ENCODE measurements around the gene ST7L. TPM values are rescaled to one million over a fixed set of nuclear protein-coding genes. Genes with fewer than 3 reads are reported as not detected.
"Not testable (repeated sequence)": the region's sequence is repeated elsewhere in the genome, so short reads cannot be mapped to it uniquely, and the experiment has no call there.

ST7L gene
- 10 to 100 TPM in 3 of 4 donors, 1 to 10 TPM in 1; 6.3 to 17.0 (median 13.5) TPM for polyA plus RNA-seq
- long read RNA-seq, donor 1, result 0 reads
- long read RNA-seq, donor 2, partial matches to known transcripts, result 0 of 29 reads
- long read RNA-seq, donor 2, other reads (novel, unspliced or antisense), result 29 of 29 reads
- long read RNA-seq, donor 3, partial matches to known transcripts, result 0 of 2 reads
- long read RNA-seq, donor 3, other reads (novel, unspliced or antisense), result 0 of 2 reads
- long read RNA-seq, donor 4, result 0 reads
- long read RNA-seq, donor 5, result 0 reads
- long read RNA-seq, donor 6, partial matches to known transcripts, result 7 of 35 reads
- long read RNA-seq, donor 6, other reads (novel, unspliced or antisense), result 23 of 35 reads
- long read RNA-seq, donor 7, result 0 reads
- long read RNA-seq, donor 8, partial matches to known transcripts, result 0 of 1 reads
- long read RNA-seq, donor 8, other reads (novel, unspliced or antisense), result 0 of 1 reads
- long read RNA-seq, donor 9, partial matches to known transcripts, result 0 of 3 reads
- long read RNA-seq, donor 9, other reads (novel, unspliced or antisense), result 0 of 3 reads
- long read RNA-seq, donor 10, partial matches to known transcripts, result 0 of 5 reads
- long read RNA-seq, donor 10, other reads (novel, unspliced or antisense), result 0 of 5 reads

DNA sequence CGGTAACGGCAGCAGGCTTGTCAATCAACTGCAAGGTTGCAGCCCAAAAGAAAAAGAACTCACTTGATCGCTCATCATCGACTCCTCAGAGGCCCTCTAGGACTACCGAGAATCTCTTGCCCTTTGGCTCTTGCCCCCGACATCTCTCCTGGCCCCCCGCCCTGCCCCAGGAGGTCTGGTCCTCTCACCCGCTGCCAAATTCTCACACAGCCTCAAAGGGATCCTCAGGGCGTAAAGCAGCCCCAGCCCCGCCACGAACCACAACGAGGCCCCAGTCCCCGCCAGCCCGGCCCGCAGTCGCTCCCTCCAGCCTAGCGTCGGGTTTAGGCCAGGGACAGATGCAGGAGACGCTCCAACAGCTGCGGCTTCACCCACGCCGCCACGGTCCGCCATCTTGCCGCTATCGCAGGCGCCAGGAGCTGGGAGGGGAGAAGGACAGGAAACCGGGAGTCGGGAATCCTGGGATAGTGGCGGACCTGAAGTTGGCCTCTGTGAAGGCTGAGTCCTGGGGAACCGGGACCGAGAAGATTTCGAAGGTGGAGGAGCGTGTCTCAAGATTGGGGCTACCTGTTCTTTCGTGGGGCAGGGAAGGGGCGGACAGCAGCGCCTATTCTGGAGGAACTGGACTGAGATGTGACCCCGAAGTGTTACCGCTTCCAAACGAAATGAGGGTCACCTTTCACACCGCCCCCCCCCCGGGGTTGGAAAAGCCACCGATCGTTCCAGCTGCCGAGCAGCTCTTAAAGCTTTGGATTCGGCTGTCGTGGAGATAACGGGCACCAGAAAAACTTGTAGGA, at the start of gene ST7L:
TSS of gene ST7L (minus strand) at position 421 of the 797 bp plus-strand sequence. CDS start at position 393, 28 bp downstream.
- Histone ChIP-seq H3K4me1 (ENCODE audit: control insufficient read depth in 3 of 3, insufficient read depth in 2 of 3, low read depth in 1 of 3, low read length in 2 of 3) (peaks cover 0 to 15% (median 4%) of the 10 kb centered on the region in 3 donors), H3K36me3 (ENCODE audit: control insufficient read depth in 3 of 3, insufficient read depth in 2 of 3, low read depth in 1 of 3, low read length in 3 of 3) (peaks cover 0 to 18% (median 0%) of the 10 kb centered on the region in 3 donors), H3K9me3 (ENCODE audit: control insufficient read depth in 2 of 2, insufficient read depth in 1 of 2, low read depth in 1 of 2, low read length in 1 of 2) (no peaks in the 10 kb centered on the region), H3K4me3 (ENCODE audit: low read depth in 1 of 3, low read length in 3 of 3) (peak within 1 kb of the TSS; percentile 89 to 98 (median 93)), H3K27ac (ENCODE audit: low read depth in 1 of 3, low read length in 2 of 3) (peak within 1 kb of the TSS; percentile 94 to 100 (median 98)), H3K27me3 (ENCODE audit: control insufficient read depth in 3 of 3, insufficient read depth in 3 of 3, low read length in 3 of 3) (no peaks in the 10 kb centered on the region)
- DNase-seq (peak; percentile 74 to 89), FAIRE-seq (no peak)
- 0 to 1% (median 0%) methylated on average over 48 of the region's 48 CpGs for WGBS, 3 donors

GRCh38 chr1:112666946-112667345, 48.0 kb upstream of the ST7L start:
- no peak overlapping the region for H3K27ac ChIP-seq (ENCODE audit: low read depth in 1 of 3, low read length in 2 of 3)
- no peak overlapping the region for H3K4me3 ChIP-seq (ENCODE audit: low read depth in 1 of 3, low read length in 3 of 3)
- no peaks in the 10 kb centered on the region for H3K27me3 ChIP-seq (ENCODE audit: control insufficient read depth in 3 of 3, insufficient read depth in 3 of 3, low read length in 3 of 3)
- FAIRE-seq, result no peak
- H3K36me3 ChIP-seq (ENCODE audit: control insufficient read depth in 3 of 3, insufficient read depth in 2 of 3, low read depth in 1 of 3, low read length in 3 of 3), result peaks cover 8 to 36% (median 12%) of the 10 kb centered on the region in 3 donors
- no peak for DNase-seq
- H3K9me3 ChIP-seq (ENCODE audit: control insufficient read depth in 2 of 2, insufficient read depth in 1 of 2, low read depth in 1 of 2, low read length in 1 of 2), result no peaks in the 10 kb centered on the region
- 80 to 87% (median 86%) methylated on average over 2 of the region's 2 CpGs for WGBS, 3 donors
- H3K4me1 ChIP-seq (ENCODE audit: control insufficient read depth in 3 of 3, insufficient read depth in 2 of 3, low read depth in 1 of 3, low read length in 2 of 3), result no peaks in the 10 kb centered on the region

GRCh38 chr1:112665857-112666256, 46.9 kb upstream of the ST7L start:
- no peaks in the 10 kb centered on the region for H3K9me3 ChIP-seq (ENCODE audit: control insufficient read depth in 2 of 2, insufficient read depth in 1 of 2, low read depth in 1 of 2, low read length in 1 of 2)
- H3K4me1 ChIP-seq (ENCODE audit: control insufficient read depth in 3 of 3, insufficient read depth in 2 of 3, low read depth in 1 of 3, low read length in 2 of 3), result no peaks in the 10 kb centered on the region
- H3K4me3 ChIP-seq (ENCODE audit: low read depth in 1 of 3, low read length in 3 of 3), result no peak overlapping the region
- peaks cover 10 to 40% (median 16%) of the 10 kb centered on the region in 3 donors for H3K36me3 ChIP-seq (ENCODE audit: control insufficient read depth in 3 of 3, insufficient read depth in 2 of 3, low read depth in 1 of 3, low read length in 3 of 3)
- DNase-seq (no peak), FAIRE-seq (no peak)
- 76 to 92% (median 77%) methylated on average over 3 of the region's 3 CpGs for WGBS, 3 donors
- no peaks in the 10 kb centered on the region for H3K27me3 ChIP-seq (ENCODE audit: control insufficient read depth in 3 of 3, insufficient read depth in 3 of 3, low read length in 3 of 3)
- no peak overlapping the region for H3K27ac ChIP-seq (ENCODE audit: low read depth in 1 of 3, low read length in 2 of 3)

GRCh38 chr1:112651205-112651604, 32.3 kb upstream of the ST7L start:
- H3K27me3 ChIP-seq (ENCODE audit: control insufficient read depth in 3 of 3, insufficient read depth in 3 of 3, low read length in 3 of 3), result no peaks in the 10 kb centered on the region

GRCh38 chr1:112646225-112646624, 27.3 kb upstream of the ST7L start:
- no peak for DNase-seq
- FAIRE-seq, result no peak
- H3K27ac ChIP-seq (ENCODE audit: low read depth in 1 of 3, low read length in 2 of 3), result no peak overlapping the region
- H3K4me1 ChIP-seq (ENCODE audit: control insufficient read depth in 3 of 3, insufficient read depth in 2 of 3, low read depth in 1 of 3, low read length in 2 of 3), result no peaks in the 10 kb centered on the region
- no peaks in the 10 kb centered on the region for H3K27me3 ChIP-seq (ENCODE audit: control insufficient read depth in 3 of 3, insufficient read depth in 3 of 3, low read length in 3 of 3)
- peaks cover under 1 to 18% (median 11%) of the 10 kb centered on the region in 3 donors for H3K36me3 ChIP-seq (ENCODE audit: control insufficient read depth in 3 of 3, insufficient read depth in 2 of 3, low read depth in 1 of 3, low read length in 3 of 3)
- WGBS, 3 donors, result 93 to 96% (median 93%) methylated on average over 4 of the region's 4 CpGs
- H3K9me3 ChIP-seq (ENCODE audit: control insufficient read depth in 2 of 2, insufficient read depth in 1 of 2, low read depth in 1 of 2, low read length in 1 of 2), result no peaks in the 10 kb centered on the region
- no peak overlapping the region for H3K4me3 ChIP-seq (ENCODE audit: low read depth in 1 of 3, low read length in 3 of 3)

More at GRCh38 chr1:112651205-112651604, 32.3 kb upstream of the ST7L start:
- no peak overlapping the region for H3K27ac ChIP-seq (ENCODE audit: low read depth in 1 of 3, low read length in 2 of 3)
- H3K4me1 ChIP-seq (ENCODE audit: control insufficient read depth in 3 of 3, insufficient read depth in 2 of 3, low read depth in 1 of 3, low read length in 2 of 3), result no peaks in the 10 kb centered on the region
- no peak for FAIRE-seq
- DNase-seq, result no peak
- H3K4me3 ChIP-seq (ENCODE audit: low read depth in 1 of 3, low read length in 3 of 3), result no peak overlapping the region
- H3K36me3 ChIP-seq (ENCODE audit: control insufficient read depth in 3 of 3, insufficient read depth in 2 of 3, low read depth in 1 of 3, low read length in 3 of 3), result peaks cover 2 to 22% (median 16%) of the 10 kb centered on the region in 3 donors
- no peaks in the 10 kb centered on the region for H3K9me3 ChIP-seq (ENCODE audit: control insufficient read depth in 2 of 2, insufficient read depth in 1 of 2, low read depth in 1 of 2, low read length in 1 of 2)
- WGBS, 3 donors, result 94 to 100% (median 95%) methylated on average over 1 of the region's 1 CpG

GRCh38 chr1:112643080-112643479, 24.1 kb upstream of the ST7L start:
- Histone ChIP-seq H3K9me3 (ENCODE audit: control insufficient read depth in 2 of 2, insufficient read depth in 1 of 2, low read depth in 1 of 2, low read length in 1 of 2) (no peaks in the 10 kb centered on the region), H3K36me3 (ENCODE audit: control insufficient read depth in 3 of 3, insufficient read depth in 2 of 3, low read depth in 1 of 3, low read length in 3 of 3) (peaks cover 0 to 11% (median 0%) of the 10 kb centered on the region in 3 donors), H3K27ac (ENCODE audit: low read depth in 1 of 3, low read length in 2 of 3) (no peak overlapping the region), H3K4me1 (ENCODE audit: control insufficient read depth in 3 of 3, insufficient read depth in 2 of 3, low read depth in 1 of 3, low read length in 2 of 3) (no peaks in the 10 kb centered on the region), H3K27me3 (ENCODE audit: control insufficient read depth in 3 of 3, insufficient read depth in 3 of 3, low read length in 3 of 3) (no peaks in the 10 kb centered on the region), H3K4me3 (ENCODE audit: low read depth in 1 of 3, low read length in 3 of 3) (no peak overlapping the region)
- WGBS, 3 donors, result 82 to 87% (median 86%) methylated on average over 2 of the region's 2 CpGs
- DNase-seq, result no peak
- FAIRE-seq, result no peak

- H3K36me3 ChIP-seq (ENCODE audit: control insufficient read depth in 3 of 3, insufficient read depth in 2 of 3, low read depth in 1 of 3, low read length in 3 of 3); H3K27ac ChIP-seq (ENCODE audit: low read depth in 1 of 3, low read length in 2 of 3); H3K4me1 ChIP-seq (ENCODE audit: control insufficient read depth in 3 of 3, insufficient read depth in 2 of 3, low read depth in 1 of 3, low read length in 2 of 3); H3K9me3 ChIP-seq (ENCODE audit: control insufficient read depth in 2 of 2, insufficient read depth in 1 of 2, low read depth in 1 of 2, low read length in 1 of 2); FAIRE-seq; H3K4me3 ChIP-seq (ENCODE audit: low read depth in 1 of 3, low read length in 3 of 3); H3K27me3 ChIP-seq (ENCODE audit: control insufficient read depth in 3 of 3, insufficient read depth in 3 of 3, low read length in 3 of 3); DNase-seq: not testable (repeated sequence)
- WGBS, 3 donors, result 91 to 96% (median 92%) methylated on average over 19 to 23 of the region's 23 CpGs
Observed at GRCh38 chr1:112640437-112640836, 21.5 kb upstream of the ST7L start.

- Histone ChIP-seq H3K27me3 (ENCODE audit: control insufficient read depth in 3 of 3, insufficient read depth in 3 of 3, low read length in 3 of 3) (no peaks in the 10 kb centered on the region), H3K9me3 (ENCODE audit: control insufficient read depth in 2 of 2, insufficient read depth in 1 of 2, low read depth in 1 of 2, low read length in 1 of 2) (no peaks in the 10 kb centered on the region), H3K4me3 (ENCODE audit: low read depth in 1 of 3, low read length in 3 of 3) (no peak overlapping the region), H3K36me3 (ENCODE audit: control insufficient read depth in 3 of 3, insufficient read depth in 2 of 3, low read depth in 1 of 3, low read length in 3 of 3) (no peaks in the 10 kb centered on the region), H3K4me1 (ENCODE audit: control insufficient read depth in 3 of 3, insufficient read depth in 2 of 3, low read depth in 1 of 3, low read length in 2 of 3) (peaks cover 0 to 2% (median 0%) of the 10 kb centered on the region in 3 donors), H3K27ac (ENCODE audit: low read depth in 1 of 3, low read length in 2 of 3) (no peak overlapping the region)
- DNase-seq (no peak), FAIRE-seq (no peak)
- WGBS, 3 donors, result 77 to 100% (median 98%) methylated on average over 1 of the region's 1 CpG
Observed at GRCh38 chr1:112638110-112638428, 19.1 kb upstream of the ST7L start.
